GM21529 (cell line): ENCODE results near the gene SLC25A1.
"Not testable (repeated sequence)": the region's sequence is repeated elsewhere in the genome, so short reads cannot be mapped to it uniquely, and the experiment has no call there.

Experiments used
- ATAC-seq: cut with Tn5 transposase; IDR thresholded peaks from one replicate; pipeline ENCODE4 v1.9.1; 2021; ENCODE audit not compliant: unreplicated experiment

Gene SLC25A1

GRCh38 chr22:19168088-19168890, 10.2 kb downstream of the SLC25A1 start:
- ATAC-seq = no peak

- ATAC-seq = no peak
These were observed 11.2 kb downstream of the SLC25A1 start for GRCh38 chr22:19167106-19167869.

- ATAC-seq = no peak
These were observed 12.1 kb downstream of the SLC25A1 start for GRCh38 chr22:19166421-19166820.

GRCh38 chr22:19164425-19164824, 14.1 kb downstream of the SLC25A1 start:
- ATAC-seq = no peak

GRCh38 chr22:19158649-19159048, 19.9 kb downstream of the SLC25A1 start:
- ATAC-seq = not testable (repeated sequence)

GRCh38 chr22:19156109-19156508, 22.4 kb downstream of the SLC25A1 start:
- not testable (repeated sequence) for ATAC-seq

- ATAC-seq = no peak
These were observed 25.3 kb downstream of the SLC25A1 start for GRCh38 chr22:19152942-19153883.

GRCh38 chr22:19151329-19152191, 27.0 kb downstream of the SLC25A1 start:
- ATAC-seq = no peak

GRCh38 chr22:19150482-19151328, 27.8 kb downstream of the SLC25A1 start:
- ATAC-seq = no peak

GRCh38 chr22:19149991-19150390, 28.5 kb downstream of the SLC25A1 start, which contains the start of gene GSC2:
Gene GSC2 (minus strand): TSS chr22:19150292. CDS start chr22:19150283, 9 bp downstream.
- ATAC-seq = no peak

GRCh38 chr22:19149047-19149883, 29.3 kb downstream of the SLC25A1 start:
- no peak for ATAC-seq

GRCh38 chr22:19148417-19149046, 30.0 kb downstream of the SLC25A1 start:
- no peak for ATAC-seq

GRCh38 chr22:19147195-19147780, 31.2 kb downstream of the SLC25A1 start:
- ATAC-seq = no peak

- ATAC-seq = no peak
These were observed 32.1 kb downstream of the SLC25A1 start for GRCh38 chr22:19146215-19146968.

- no peak for ATAC-seq
These were observed 34.6 kb downstream of the SLC25A1 start for GRCh38 chr22:19143967-19144400.

- ATAC-seq = no peak
These were observed 35.3 kb downstream of the SLC25A1 start for GRCh38 chr22:19143212-19143611.

- no peak for ATAC-seq
These were observed 36.1 kb downstream of the SLC25A1 start for GRCh38 chr22:19142394-19142793.
